ENCODE data around the gene ARHGEF7. TPM values are rescaled to one million over a fixed set of nuclear protein-coding genes. Genes with fewer than 3 reads are reported as not detected.

Gene ARHGEF7
- total RNA-seq, 1 donor from 2014 or later = 73.7 TPM

GRCh38 chr13:111177921-111178320, 62.8 kb downstream of the ARHGEF7 start:
- Histone ChIP-seq H3K79me2 (ENCODE audit: insufficient read depth, low read length) (peaks cover 91% of the 10 kb centered on the region), H3K9me3 (ENCODE audit: insufficient read depth, low read depth, low read length) (no peaks in the 10 kb centered on the region), H3K4me2 (ENCODE audit: low read length) (peak overlapping the region; percentile 43), H3K27ac (ENCODE audit: low read depth, low read length) (peak overlapping the region; percentile 96), H3K27me3 (ENCODE audit: insufficient read depth, low read length) (no peaks in the 10 kb centered on the region), H3K4me3 (ENCODE audit: insufficient read depth, low read depth, low read length) (no peak overlapping the region), H2AFZ (ENCODE audit: low read depth, low read length) (no peak overlapping the region), H3K9ac (ENCODE audit: low read length) (peak overlapping the region; percentile 81), H3K4me1 (ENCODE audit: insufficient read depth, low read length) (peaks cover 36% of the 10 kb centered on the region), H3K36me3 (ENCODE audit: insufficient read depth, low read length) (peaks cover 4% of the 10 kb centered on the region), H4K20me1 (ENCODE audit: insufficient read depth, low read length) (peaks cover 79% of the 10 kb centered on the region)
- Mint-ChIP-seq H3K27me3 (ENCODE audit: low read depth, unreplicated experiment) (no peaks in the 10 kb centered on the region), H3K4me1 (ENCODE audit: low read depth, unreplicated experiment) (peaks cover 45% of the 10 kb centered on the region), H3K4me3 (ENCODE audit: unreplicated experiment) (no peak overlapping the region), H3K36me3 (ENCODE audit: low read depth, unreplicated experiment) (peaks cover 22% of the 10 kb centered on the region), H3K27ac (ENCODE audit: unreplicated experiment) (peak overlapping the region; percentile 95), H3K9me3 (ENCODE audit: unreplicated experiment) (no peaks in the 10 kb centered on the region)
- TF ChIP-seq EZH2 (IDR thresholded peaks at IDR 0.05; ENCODE audit: insufficient read depth, low read length) = no peak
- no peak for TF ChIP-seq CTCF (IDR thresholded peaks at IDR 0.05; ENCODE audit: insufficient read depth, low read depth, low read length)
- no peak for FAIRE-seq
- peak; percentile 73 for DNase-seq (ENCODE audit: low read depth)

GRCh38 chr13:111178402-111178801, 63.3 kb downstream of the ARHGEF7 start:
- Histone ChIP-seq H3K9me3 (ENCODE audit: insufficient read depth, low read depth, low read length) (no peaks in the 10 kb centered on the region), H3K27ac (ENCODE audit: low read depth, low read length) (peak overlapping the region; percentile 96), H2AFZ (ENCODE audit: low read depth, low read length) (no peak overlapping the region), H3K79me2 (ENCODE audit: insufficient read depth, low read length) (peaks cover 91% of the 10 kb centered on the region), H3K4me1 (ENCODE audit: insufficient read depth, low read length) (peaks cover 36% of the 10 kb centered on the region), H3K27me3 (ENCODE audit: insufficient read depth, low read length) (no peaks in the 10 kb centered on the region), H4K20me1 (ENCODE audit: insufficient read depth, low read length) (peaks cover 79% of the 10 kb centered on the region), H3K4me2 (ENCODE audit: low read length) (peak overlapping the region; percentile 43), H3K4me3 (ENCODE audit: insufficient read depth, low read depth, low read length) (no peak overlapping the region), H3K36me3 (ENCODE audit: insufficient read depth, low read length) (peaks cover 4% of the 10 kb centered on the region), H3K9ac (ENCODE audit: low read length) (peak overlapping the region; percentile 81)
- Mint-ChIP-seq H3K4me3 (ENCODE audit: unreplicated experiment) (no peak overlapping the region), H3K9me3 (ENCODE audit: unreplicated experiment) (no peaks in the 10 kb centered on the region), H3K4me1 (ENCODE audit: low read depth, unreplicated experiment) (peaks cover 41% of the 10 kb centered on the region), H3K36me3 (ENCODE audit: low read depth, unreplicated experiment) (peaks cover 22% of the 10 kb centered on the region), H3K27ac (ENCODE audit: unreplicated experiment) (peak overlapping the region; percentile 95), H3K27me3 (ENCODE audit: low read depth, unreplicated experiment) (no peaks in the 10 kb centered on the region)
- no peak for FAIRE-seq
- DNase-seq (ENCODE audit: low read depth) = no peak
- no peak for TF ChIP-seq CTCF (IDR thresholded peaks at IDR 0.05; ENCODE audit: insufficient read depth, low read depth, low read length)
- TF ChIP-seq EZH2 (IDR thresholded peaks at IDR 0.05; ENCODE audit: insufficient read depth, low read length) = no peak

GRCh38 chr13:111179908-111180760, 65.0 kb downstream of the ARHGEF7 start:
- no peaks in the 10 kb centered on the region for H3K36me3 ChIP-seq (ENCODE audit: insufficient read depth, low read length)
- Mint-ChIP-seq H3K4me3 (ENCODE audit: unreplicated experiment) (no peak overlapping the region), H3K27me3 (ENCODE audit: low read depth, unreplicated experiment) (no peaks in the 10 kb centered on the region), H3K36me3 (ENCODE audit: low read depth, unreplicated experiment) (peaks cover 18% of the 10 kb centered on the region), H3K27ac (ENCODE audit: unreplicated experiment) (peak overlapping the region; percentile 84), H3K4me1 (ENCODE audit: low read depth, unreplicated experiment) (peaks cover 44% of the 10 kb centered on the region), H3K9me3 (ENCODE audit: unreplicated experiment) (no peaks in the 10 kb centered on the region)
- peaks cover 42% of the 10 kb centered on the region for H3K4me1 ChIP-seq (ENCODE audit: insufficient read depth, low read length)
- H3K27ac ChIP-seq (ENCODE audit: low read depth, low read length) = peak overlapping the region; percentile 74
- H2AFZ ChIP-seq (ENCODE audit: low read depth, low read length) = no peak overlapping the region
- H4K20me1 ChIP-seq (ENCODE audit: insufficient read depth, low read length) = peaks cover 84% of the 10 kb centered on the region
- no peak for FAIRE-seq
- H3K79me2 ChIP-seq (ENCODE audit: insufficient read depth, low read length) = peaks cover 91% of the 10 kb centered on the region
- H3K4me2 ChIP-seq (ENCODE audit: low read length) = peak overlapping the region; percentile 15
- TF ChIP-seq EZH2 (IDR thresholded peaks at IDR 0.05; ENCODE audit: insufficient read depth, low read length) = no peak
- TF ChIP-seq CTCF (IDR thresholded peaks at IDR 0.05; ENCODE audit: insufficient read depth, low read depth, low read length) = no peak
- H3K9ac ChIP-seq (ENCODE audit: low read length) = peak overlapping the region; percentile 81
- H3K27me3 ChIP-seq (ENCODE audit: insufficient read depth, low read length) = no peaks in the 10 kb centered on the region
- DNase-seq (ENCODE audit: low read depth) = no peak
- no peaks in the 10 kb centered on the region for H3K9me3 ChIP-seq (ENCODE audit: insufficient read depth, low read depth, low read length)
- no peak overlapping the region for H3K4me3 ChIP-seq (ENCODE audit: insufficient read depth, low read depth, low read length)
